ENCODE data around the gene MAD1L1.

Gene MAD1L1

GRCh38 chr7:1854866-1855724 lies 377.6 kb downstream of the MAD1L1 start:
- DNase-seq, result no peak

GRCh38 chr7:1853986-1854865 lies 378.5 kb downstream of the MAD1L1 start:
- DNase-seq, result no peak

DNA sequence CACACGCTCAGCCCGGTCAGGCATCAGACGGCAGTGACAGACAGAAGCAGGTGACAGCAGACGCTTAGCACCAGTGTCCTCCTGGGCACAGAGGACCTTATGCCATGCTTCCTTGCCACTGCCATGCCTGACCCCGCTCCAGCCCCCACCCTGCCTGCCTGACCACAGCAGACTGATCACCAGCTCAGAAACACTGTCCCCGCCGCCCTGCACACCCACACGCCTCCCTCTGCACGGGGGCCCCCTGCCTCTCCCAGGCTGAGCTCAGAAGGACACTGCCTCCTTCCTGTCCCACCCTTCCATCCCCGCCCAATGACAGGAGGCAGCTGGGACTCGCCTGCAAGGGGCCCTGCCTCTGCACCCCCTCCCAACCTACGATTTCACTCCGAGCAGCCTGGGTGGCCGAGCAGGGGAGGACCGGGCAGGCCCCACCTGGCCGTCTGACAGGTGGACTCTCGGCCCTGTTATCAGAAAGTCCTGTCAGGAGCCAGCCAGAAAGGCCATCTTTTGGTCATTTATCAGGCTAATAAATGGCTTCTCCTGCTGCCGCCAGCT lies 379.2 kb downstream of the MAD1L1 start:
- no peak for DNase-seq

DNA sequence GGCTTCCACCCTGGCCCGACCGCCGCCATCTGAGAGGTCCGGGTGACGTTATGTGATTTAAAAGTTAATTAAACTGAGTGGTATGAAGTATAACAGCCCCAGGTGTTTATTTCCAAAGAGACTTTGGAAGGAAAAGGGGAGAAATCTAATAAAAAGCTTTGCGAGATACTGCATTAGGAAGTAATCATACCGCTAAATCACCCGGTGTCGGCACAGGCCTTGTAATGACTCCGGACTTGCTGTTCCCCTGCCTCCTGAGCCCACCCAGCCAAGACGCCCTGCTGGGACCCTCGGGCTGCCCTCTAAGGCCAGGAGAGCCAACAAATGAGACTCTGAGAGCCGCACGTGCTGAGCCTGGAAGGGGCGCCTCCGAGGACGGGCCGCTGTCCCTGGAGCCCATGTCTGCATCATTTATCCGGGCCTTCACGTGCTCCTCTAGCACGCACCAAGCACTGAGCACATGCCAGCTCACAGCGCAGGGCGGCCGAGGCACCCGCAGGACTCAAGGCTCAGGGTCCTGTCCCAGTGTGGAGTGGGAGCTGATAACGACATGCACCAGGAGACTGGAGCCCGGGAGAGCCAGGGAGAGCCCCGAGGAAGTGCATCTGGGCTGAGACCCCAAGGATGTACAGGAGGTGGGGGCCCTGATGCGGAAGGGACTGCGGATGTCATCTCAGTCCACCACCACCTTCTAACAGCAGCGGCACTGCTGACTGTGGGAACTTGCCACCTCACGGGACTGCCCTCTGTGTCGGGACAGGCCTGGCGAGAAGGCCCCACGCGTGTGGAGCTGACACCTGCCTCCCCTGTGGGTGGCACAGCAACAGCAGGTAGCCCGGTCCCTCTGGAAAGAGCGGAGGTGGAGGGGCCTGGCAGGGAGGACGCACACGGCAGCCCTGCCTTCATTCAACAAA lies 380.0 kb downstream of the MAD1L1 start:
- no peak for DNase-seq

DNA sequence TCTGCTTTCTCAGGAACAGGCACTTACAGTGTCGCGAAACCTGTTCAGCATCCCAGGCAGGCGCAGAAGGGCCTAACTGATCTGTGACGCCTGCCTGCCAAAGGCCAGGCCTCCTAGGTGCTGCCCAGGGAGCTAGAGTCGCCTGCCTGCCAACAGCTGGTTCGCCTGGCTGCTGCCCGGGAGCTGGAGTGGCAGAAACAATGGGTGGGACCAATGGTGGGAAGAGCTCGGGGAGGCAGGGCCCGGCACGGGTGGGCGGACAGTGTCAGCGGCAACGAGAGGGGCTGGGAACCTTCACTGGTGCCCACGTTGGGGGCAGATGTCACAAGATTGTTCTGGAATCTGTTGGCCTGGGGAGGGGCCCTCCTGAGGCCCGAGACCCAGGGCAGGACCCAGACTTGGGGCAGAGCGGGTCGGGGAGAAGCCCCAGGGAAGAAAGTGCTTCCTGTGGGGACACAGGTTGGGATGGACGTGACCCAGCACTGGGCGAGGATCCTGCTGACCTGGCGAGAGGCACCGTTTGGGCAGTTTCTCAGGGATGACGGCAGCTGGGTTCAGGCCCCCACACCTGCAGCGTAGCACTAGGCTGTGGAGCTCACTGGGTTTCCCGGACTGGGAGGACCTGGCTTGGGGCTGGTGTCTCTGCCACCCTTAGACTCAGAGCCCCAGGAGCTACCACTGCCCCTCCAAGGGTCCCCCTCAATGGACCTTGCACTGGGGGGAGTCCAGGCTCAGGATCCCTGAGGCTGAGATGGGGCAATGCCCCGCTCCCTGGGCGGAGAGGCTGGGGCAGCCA lies 380.8 kb downstream of the MAD1L1 start:
- DNase-seq, result no peak

- no peak for DNase-seq
These were observed 381.7 kb downstream of the MAD1L1 start for GRCh38 chr7:1850976-1851571.

GRCh38 chr7:1850111-1850975 lies 382.4 kb downstream of the MAD1L1 start:
- DNase-seq, result no peak

DNA sequence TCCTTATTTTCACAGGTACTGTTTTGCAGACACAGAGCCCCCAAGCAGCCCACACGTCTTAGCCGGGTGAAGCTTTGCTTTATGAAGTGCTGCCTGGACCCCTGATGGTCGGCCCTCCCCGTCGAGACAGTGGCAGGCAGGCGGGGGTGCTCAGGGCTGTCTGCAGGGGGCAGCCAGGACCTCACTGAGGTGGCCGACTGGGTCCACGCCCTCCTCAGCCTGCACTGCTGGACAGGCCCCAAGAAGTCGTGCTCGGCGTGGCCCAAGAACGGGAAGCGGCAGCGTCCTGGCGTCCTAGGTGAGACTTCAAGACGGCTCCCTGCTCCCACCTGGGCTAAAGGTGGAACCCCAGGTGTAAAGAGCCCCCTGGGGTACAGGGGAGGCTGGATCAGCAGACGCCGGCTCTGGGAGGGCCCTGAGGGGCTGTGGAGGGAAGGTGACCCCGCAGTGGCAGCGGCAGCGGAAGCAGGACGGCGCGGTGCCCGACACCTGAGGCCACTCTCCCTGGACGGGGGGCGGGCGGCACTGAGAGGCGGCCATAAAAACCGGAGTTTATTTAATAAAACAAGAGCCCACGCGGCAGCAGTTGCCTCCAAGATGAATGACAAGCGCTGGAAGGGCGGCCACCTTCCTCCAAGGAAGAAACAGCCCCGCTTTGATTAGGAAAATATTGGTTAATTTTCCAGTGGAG lies 383.2 kb downstream of the MAD1L1 start:
- no peak for DNase-seq

DNA sequence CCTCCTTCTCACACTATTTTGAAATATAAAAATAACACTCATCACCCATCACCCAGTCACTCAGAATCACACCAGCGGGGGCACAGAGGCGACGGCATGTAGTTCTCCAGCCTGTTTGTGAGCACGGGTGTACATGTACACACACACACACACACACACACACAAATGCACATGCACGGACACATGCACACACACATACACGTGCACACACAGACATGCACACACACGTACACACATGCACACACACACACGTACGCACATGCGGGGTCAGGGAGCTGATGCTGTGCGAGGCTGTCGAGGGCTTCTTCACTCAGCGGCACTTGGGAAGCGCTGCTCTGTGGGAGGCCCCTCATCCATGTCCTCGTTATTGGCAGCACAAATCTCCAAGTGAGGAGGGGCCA lies 383.8 kb downstream of the MAD1L1 start:
- DNase-seq, result no peak

GRCh38 chr7:1848013-1848640 lies 384.6 kb downstream of the MAD1L1 start:
- DNase-seq, result no peak

GRCh38 chr7:1847260-1848001 lies 385.3 kb downstream of the MAD1L1 start:
- no peak for DNase-seq

- no peak for DNase-seq
These were observed 386.2 kb downstream of the MAD1L1 start for GRCh38 chr7:1846331-1847065.

- DNase-seq, result no peak
These were observed 387.0 kb downstream of the MAD1L1 start for GRCh38 chr7:1845536-1846311.

- no peak for DNase-seq
These were observed 387.8 kb downstream of the MAD1L1 start for GRCh38 chr7:1844951-1845390.

DNA sequence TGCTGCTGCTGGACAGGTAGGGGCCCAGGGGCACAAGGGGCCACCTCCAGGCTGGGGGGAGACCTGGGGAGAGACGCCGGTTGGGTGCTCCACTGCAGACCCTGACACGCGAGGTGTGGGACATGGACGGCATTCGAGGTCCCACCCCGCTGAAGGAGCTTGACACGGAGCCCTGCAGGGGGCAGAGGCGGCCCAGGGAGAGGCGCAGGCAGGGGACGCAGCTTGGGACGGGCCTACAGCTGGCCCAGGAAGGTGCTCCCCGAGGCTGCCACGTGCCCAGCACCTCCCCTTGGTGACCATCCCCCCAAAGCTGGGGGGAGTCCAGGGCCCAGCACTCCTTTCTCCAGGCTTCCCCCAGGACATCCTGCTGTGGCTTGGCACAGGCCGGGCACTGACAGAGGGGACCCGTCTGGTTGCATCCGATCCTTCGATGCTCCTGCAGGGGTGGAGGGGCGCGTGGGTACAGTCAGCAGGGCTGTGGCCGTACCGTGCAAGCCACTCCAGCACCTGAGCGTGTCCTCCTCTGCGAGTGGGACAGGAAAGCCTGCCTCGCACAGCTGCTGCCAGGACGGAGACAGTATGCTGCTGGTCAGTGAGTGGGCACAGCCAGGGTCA lies 388.3 kb downstream of the MAD1L1 start:
- DNase-seq, result no peak

DNA sequence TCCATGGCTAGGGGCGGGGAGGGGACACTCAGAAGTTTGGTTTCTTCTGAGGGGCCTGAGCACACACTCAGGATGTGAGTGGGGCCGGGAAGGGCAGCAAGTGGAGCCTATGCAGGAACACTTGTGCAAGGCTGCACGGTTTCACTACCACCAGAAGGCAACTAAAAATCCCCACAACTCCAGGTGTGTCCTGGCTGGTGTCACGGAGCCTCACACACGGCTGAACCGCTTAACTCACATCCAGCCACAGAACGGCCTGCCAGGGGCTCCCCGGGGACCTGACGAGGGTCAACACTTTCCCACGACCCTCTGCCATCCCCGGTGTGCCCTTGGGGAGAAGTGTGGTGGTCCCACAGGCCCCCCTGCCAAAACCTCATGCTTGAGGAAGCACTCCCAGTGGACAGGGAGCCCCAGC lies 388.8 kb downstream of the MAD1L1 start:
- no peak for DNase-seq
